Activated CD8-positive, alpha-beta memory T cell treated with anti-CD3 and anti-CD28 coated beads, Interleukin-2, amount 50 U/mL, for 24 hours (primary cell): Measurements from ENCODE around the gene NFYB.
"Not testable (repeated sequence)": the region's sequence is repeated elsewhere in the genome, so short reads cannot be mapped to it uniquely, and the experiment has no call there.

Experiments used
- DNase-seq: peaks from one replicate; pipeline ENCODE4 v3.0.0-alpha.2; 2020; ENCODE audit errors: extremely low read depth

Gene NFYB

GRCh38 chr12:104137902-104138796 is at the start of gene NFYB:
NFYB (minus strand) TSS chr12:104138210; CDS start chr12:104135453, 2,757 bp downstream.
- DNase-seq = peak; percentile 85

- no peak for DNase-seq
Observed at GRCh38 chr12:104187446-104188155, 49.6 kb upstream of the NFYB start.

GRCh38 chr12:104183443-104183842 is 45.4 kb upstream of the NFYB start:
- DNase-seq = no peak

- no peak for DNase-seq
Observed at GRCh38 chr12:104182621-104183378, 44.8 kb upstream of the NFYB start.

- no peak for DNase-seq
Observed at GRCh38 chr12:104182144-104182543, 44.1 kb upstream of the NFYB start.

- no peak for DNase-seq
Observed at GRCh38 chr12:104181313-104181712, 43.3 kb upstream of the NFYB start.

GRCh38 chr12:104180374-104180773 is 42.4 kb upstream of the NFYB start:
- DNase-seq = no peak

- DNase-seq = no peak
Observed at GRCh38 chr12:104177663-104178501, 39.9 kb upstream of the NFYB start.

- DNase-seq = no peak
Observed at GRCh38 chr12:104177336-104177662, 39.3 kb upstream of the NFYB start.

- no peak for DNase-seq
Observed at GRCh38 chr12:104175726-104176247, 37.8 kb upstream of the NFYB start.

GRCh38 chr12:104173804-104174203 is 35.8 kb upstream of the NFYB start:
- not testable (repeated sequence) for DNase-seq

GRCh38 chr12:104172570-104172947 is 34.5 kb upstream of the NFYB start:
- no peak for DNase-seq

- DNase-seq = no peak
Observed at GRCh38 chr12:104171785-104172569, 34.0 kb upstream of the NFYB start.

GRCh38 chr12:104168596-104168995 is 30.6 kb upstream of the NFYB start:
- DNase-seq = no peak

- no peak for DNase-seq
Observed at GRCh38 chr12:104167519-104168458, 29.8 kb upstream of the NFYB start.

GRCh38 chr12:104166465-104166864 is 28.5 kb upstream of the NFYB start:
- DNase-seq = no peak

GRCh38 chr12:104165801-104166200 is 27.8 kb upstream of the NFYB start:
- no peak for DNase-seq

GRCh38 chr12:104164634-104165033 is 26.6 kb upstream of the NFYB start:
- no peak for DNase-seq

- DNase-seq = no peak
Observed at GRCh38 chr12:104163631-104164030, 25.6 kb upstream of the NFYB start.
